NCI-H2107 treated with DMSO at 0.1 percent for 48 hours (cell line): ENCODE measurements around the gene SLC25A47.

Source experiments
- DNase-seq: peaks from one replicate; lab custom pipeline; 2025; ENCODE audit not compliant: unreplicated experiment; lab: John Stamatoyannopoulos, UW

The SLC25A47 gene

DNA sequence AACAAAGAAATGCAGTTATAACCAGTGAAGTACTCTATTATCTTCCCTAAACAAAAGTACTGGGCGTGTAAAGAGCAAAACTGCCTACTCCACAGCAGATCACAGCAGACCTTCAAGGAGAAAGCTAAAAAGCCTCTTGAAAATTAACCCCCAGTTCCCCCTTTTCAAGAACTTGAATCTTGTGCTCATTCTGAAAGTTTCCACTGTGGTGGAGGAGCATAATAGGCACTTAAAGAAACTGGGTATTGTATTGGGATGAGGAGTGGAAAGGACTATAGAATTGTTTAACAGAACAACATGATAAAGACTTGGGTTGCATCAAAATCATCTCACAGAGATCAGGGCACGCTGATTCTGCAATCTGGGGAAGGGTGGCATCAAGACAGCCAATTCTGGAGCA lies 51.1 kb downstream of the SLC25A47 start:
- DNase-seq, result no peak

DNA sequence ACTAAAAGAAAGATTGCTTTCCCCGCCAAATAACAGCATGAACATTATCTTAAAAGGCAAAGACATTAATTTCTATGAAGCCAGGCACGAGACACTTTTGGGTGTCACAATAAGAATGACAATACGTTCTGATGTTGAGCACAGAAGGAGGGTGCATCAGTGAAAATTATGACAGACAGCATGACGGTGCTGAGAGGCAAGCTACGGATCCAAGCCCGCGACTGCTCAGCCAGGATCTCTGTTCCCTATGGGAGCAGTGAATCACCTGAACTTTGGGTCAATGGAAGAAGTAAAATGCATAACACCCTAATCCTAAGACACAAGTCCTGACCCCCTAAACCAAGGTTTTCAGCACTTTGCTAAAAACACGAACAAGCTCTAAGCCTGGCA lies 51.7 kb downstream of the SLC25A47 start:
- DNase-seq, result no peak

DNA sequence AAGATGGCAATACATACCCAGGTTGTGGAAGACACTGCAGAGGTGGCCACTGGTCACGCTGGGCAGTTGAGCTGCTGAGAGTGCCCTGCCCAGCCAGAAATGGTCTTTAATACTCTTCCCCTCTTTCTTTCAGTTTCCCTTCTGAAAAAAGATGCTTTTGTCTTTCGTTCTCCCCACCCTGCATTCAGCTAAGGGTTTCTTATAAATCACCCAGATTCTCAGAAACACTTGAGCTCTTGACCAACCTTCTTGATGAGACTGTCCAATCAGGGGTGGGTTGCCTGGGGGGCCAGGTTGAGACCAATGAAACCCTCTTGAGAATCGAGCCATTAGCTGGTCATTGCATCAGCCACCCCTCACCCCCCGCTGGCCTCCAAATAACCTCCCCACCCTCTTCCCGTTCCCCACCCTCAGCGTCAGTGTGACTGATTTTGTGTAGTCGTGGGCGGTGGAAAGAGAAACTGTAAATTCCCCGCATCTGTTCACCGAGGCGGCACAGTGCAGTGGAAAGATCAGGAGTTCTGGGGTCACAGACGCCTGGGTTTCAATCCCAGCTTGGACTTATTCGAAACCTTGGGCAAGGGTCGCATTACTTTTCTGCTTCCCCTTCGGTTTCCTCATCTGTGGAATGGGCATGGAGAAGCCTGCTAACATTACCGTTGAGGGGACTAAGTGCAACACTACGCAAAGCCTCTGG lies 52.3 kb downstream of the SLC25A47 start:
- no peak for DNase-seq

- DNase-seq, result peak; percentile 90
These were observed 53.0 kb downstream of the SLC25A47 start, which contains the start of gene WDR25 for GRCh38 chr14:100375963-100376735. Gene WDR25, plus strand, starts transcription at chr14:100376485.

DNA sequence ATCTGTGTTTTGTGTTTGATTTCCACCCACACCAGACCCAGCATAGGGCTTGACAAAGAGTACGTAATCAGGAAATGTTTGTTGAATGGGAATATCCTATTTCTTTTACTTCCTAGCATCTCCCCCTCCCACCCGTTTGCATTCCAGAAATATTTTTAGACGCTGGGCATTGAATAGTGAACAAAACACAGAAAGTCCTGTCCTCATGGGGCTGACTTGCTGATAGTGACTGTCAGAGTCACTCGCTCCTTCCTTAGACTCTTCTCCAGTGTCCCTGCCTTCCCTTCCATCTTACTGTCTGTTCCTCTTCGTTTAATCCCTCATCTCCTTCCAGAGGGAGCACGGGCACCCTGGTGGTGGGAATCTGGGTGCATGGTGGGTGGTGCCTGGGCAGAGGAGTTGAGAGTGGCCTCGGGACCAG lies 53.6 kb downstream of the SLC25A47 start:
- no peak for DNase-seq
